Measurements from ENCODE around the gene PDE9A. TPM values are rescaled to one million over a fixed set of nuclear protein-coding genes. Genes with fewer than 3 reads are reported as not detected.

Gene PDE9A
- total and polyA plus RNA-seq, 2 of the 4 experiments (the other 2 are of a cell fraction): 0.89 to 0.90 TPM

GRCh38 chr21:42702720-42703119 lies 49.3 kb downstream of the PDE9A start:
- no peaks in the 10 kb centered on the region for H3K4me1 ChIP-seq (ENCODE audit: control insufficient read depth, insufficient read depth, low read length)
- ChIA-PET CTCF (no interaction called here), POLR2A (ENCODE audit: unreplicated experiment) (no interaction called here)
- H2BK15ac ChIP-seq (ENCODE audit: low read depth, low read length): no peak overlapping the region
- H3K4me3 ChIP-seq (ENCODE audit: insufficient read depth, low read depth, low read length): no peak overlapping the region
- H3K27ac ChIP-seq (ENCODE audit: insufficient read depth, low read length): no peak overlapping the region
- H4K5ac ChIP-seq (ENCODE audit: low read depth, low read length): no peak overlapping the region
- no peaks in the 10 kb centered on the region for H3K9me1 ChIP-seq (ENCODE audit: insufficient read depth, low read length)
- no peak overlapping the region for H2BK5ac ChIP-seq (ENCODE audit: low read depth, low read length, poor library complexity, severe bottlenecking)
- no peak overlapping the region for H2BK20ac ChIP-seq (ENCODE audit: low read depth, low read length)
- H3K9me3 ChIP-seq (ENCODE audit: control insufficient read depth, insufficient read depth, low read length): peaks cover 1% of the 10 kb centered on the region; the same call in 1 of the 2 replicates
- intact Hi-C loops (cut with micrococcal nuclease) (no loop called here), in situ Hi-C loops (cut with MboI; ENCODE audit: low sequenced_read_pairs) (no loop called here), dilution Hi-C loops (cut with HindIII; ENCODE audit: low sequenced_read_pairs, unreplicated experiment) (no loop called here)
- H3K4me2 ChIP-seq (ENCODE audit: low read depth, low read length): no peak overlapping the region
- H2AK5ac ChIP-seq (ENCODE audit: low read depth, low read length): no peak overlapping the region
- no peak for TF ChIP-seq FOS (IDR thresholded peaks at IDR 0.05; ENCODE audit: low read depth, low read length)
- TF ChIP-seq RCOR1 (IDR thresholded peaks at IDR 0.05; ENCODE audit: insufficient replicate concordance, low read length): no peak
- TF ChIP-seq RFX5 (IDR thresholded peaks at IDR 0.05; ENCODE audit: low read depth, low read length): no peak
- TF ChIP-seq, protein P1, sequence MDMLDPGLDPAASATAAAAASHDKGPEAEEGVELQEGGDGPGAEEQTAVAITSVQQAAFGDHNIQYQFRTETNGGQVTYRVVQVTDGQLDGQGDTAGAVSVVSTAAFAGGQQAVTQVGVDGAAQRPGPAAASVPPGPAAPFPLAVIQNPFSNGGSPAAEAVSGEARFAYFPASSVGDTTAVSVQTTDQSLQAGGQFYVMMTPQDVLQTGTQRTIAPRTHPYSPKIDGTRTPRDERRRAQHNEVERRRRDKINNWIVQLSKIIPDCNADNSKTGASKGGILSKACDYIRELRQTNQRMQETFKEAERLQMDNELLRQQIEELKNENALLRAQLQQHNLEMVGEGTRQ (IDR thresholded peaks at IDR 0.05; ENCODE audit: low read depth, low read length): no peak
- TF ChIP-seq, protein P2, sequence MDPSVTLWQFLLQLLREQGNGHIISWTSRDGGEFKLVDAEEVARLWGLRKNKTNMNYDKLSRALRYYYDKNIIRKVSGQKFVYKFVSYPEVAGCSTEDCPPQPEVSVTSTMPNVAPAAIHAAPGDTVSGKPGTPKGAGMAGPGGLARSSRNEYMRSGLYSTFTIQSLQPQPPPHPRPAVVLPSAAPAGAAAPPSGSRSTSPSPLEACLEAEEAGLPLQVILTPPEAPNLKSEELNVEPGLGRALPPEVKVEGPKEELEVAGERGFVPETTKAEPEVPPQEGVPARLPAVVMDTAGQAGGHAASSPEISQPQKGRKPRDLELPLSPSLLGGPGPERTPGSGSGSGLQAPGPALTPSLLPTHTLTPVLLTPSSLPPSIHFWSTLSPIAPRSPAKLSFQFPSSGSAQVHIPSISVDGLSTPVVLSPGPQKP (IDR thresholded peaks at IDR 0.05; ENCODE audit: borderline replicate concordance, low read depth, low read length): no peak
- no peak for TF ChIP-seq CEBPB (IDR thresholded peaks at IDR 0.05; ENCODE audit: low read depth, low read length)
- TF ChIP-seq MAFK (IDR thresholded peaks at IDR 0.05; ENCODE audit: low read depth, low read length): no peak
- no peak for TF ChIP-seq CHD1 (IDR thresholded peaks at IDR 0.05; ENCODE audit: low read depth, low read length)
- TF ChIP-seq MXI1 (IDR thresholded peaks at IDR 0.05; ENCODE audit: borderline replicate concordance, low read depth, low read length): no peak
- TF ChIP-seq, protein P3, sequence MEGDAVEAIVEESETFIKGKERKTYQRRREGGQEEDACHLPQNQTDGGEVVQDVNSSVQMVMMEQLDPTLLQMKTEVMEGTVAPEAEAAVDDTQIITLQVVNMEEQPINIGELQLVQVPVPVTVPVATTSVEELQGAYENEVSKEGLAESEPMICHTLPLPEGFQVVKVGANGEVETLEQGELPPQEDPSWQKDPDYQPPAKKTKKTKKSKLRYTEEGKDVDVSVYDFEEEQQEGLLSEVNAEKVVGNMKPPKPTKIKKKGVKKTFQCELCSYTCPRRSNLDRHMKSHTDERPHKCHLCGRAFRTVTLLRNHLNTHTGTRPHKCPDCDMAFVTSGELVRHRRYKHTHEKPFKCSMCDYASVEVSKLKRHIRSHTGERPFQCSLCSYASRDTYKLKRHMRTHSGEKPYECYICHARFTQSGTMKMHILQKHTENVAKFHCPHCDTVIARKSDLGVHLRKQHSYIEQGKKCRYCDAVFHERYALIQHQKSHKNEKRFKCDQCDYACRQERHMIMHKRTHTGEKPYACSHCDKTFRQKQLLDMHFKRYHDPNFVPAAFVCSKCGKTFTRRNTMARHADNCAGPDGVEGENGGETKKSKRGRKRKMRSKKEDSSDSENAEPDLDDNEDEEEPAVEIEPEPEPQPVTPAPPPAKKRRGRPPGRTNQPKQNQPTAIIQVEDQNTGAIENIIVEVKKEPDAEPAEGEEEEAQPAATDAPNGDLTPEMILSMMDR (conservative IDR thresholded peaks at IDR 0.05; ENCODE audit: low read depth, low read length): no peak
- TF ChIP-seq SMC3 (IDR thresholded peaks at IDR 0.05; ENCODE audit: low read depth, low read length): no peak
- no peak for TF ChIP-seq MAZ (IDR thresholded peaks at IDR 0.05; ENCODE audit: borderline replicate concordance, low read depth, low read length)
- no peak overlapping the region for H3K9ac ChIP-seq (ENCODE audit: low read depth, low read length)
- WGBS, 2 experiments (ENCODE audit: extremely low coverage in 2 of 2, insufficient read length in 1 of 2): 84% methylated on average over 8 of the region's 9 CpGs; no CpG with 5 or more reads in 1 of the 2 experiments
- H3K4ac ChIP-seq (ENCODE audit: low read depth, low read length): no peak overlapping the region
- no peak for ATAC-seq (ENCODE audit: low read depth)
- no peaks in the 10 kb centered on the region; the same call in 1 of the 2 replicates for H3K27me3 ChIP-seq (ENCODE audit: control insufficient read depth, insufficient read depth, low read length)
- DNase-seq: no peak
- no peak overlapping the region for H3K23ac ChIP-seq (ENCODE audit: low read depth, low read length)
- no peaks in the 10 kb centered on the region for H3K79me1 ChIP-seq (ENCODE audit: low read depth in 1 of 2, low read length in 2 of 2)
- no peak overlapping the region for H2BK120ac ChIP-seq (ENCODE audit: low read depth, low read length)
- no peak overlapping the region for H2AFZ ChIP-seq (replicated peaks; ENCODE audit: low read length, poor library complexity)
- no peak overlapping the region for H2AK9ac ChIP-seq (replicated peaks; ENCODE audit: low read depth, low read length, poor library complexity)
- no peaks in the 10 kb centered on the region for H3K36me3 ChIP-seq (ENCODE audit: control insufficient read depth, insufficient read depth, low read length)
- no peak overlapping the region for H3K14ac ChIP-seq (replicated peaks; ENCODE audit: low read depth, low read length)
- BruUV-seq (replicated peaks): no TSS peak
- no peak overlapping the region for H3K18ac ChIP-seq (ENCODE audit: low read depth, low read length)
- no peaks in the 10 kb centered on the region for H4K20me1 ChIP-seq (ENCODE audit: insufficient read depth, low read length)
- no peak overlapping the region for H3K56ac ChIP-seq (ENCODE audit: extremely low read depth, insufficient read depth, low read length)
- H4K91ac ChIP-seq (ENCODE audit: insufficient read depth, low read depth, low read length): no peak overlapping the region
- no peak overlapping the region for H4K8ac ChIP-seq (ENCODE audit: low read depth in 2 of 2, low read length in 2 of 2)
